NCI-H82 (cell line): Measurements from ENCODE around the gene BAZ1B.
"Not testable (repeated sequence)": the region's sequence is repeated elsewhere in the genome, so short reads cannot be mapped to it uniquely, and the experiment has no call there.

Experiments
- DNase-seq: peaks from one replicate; lab custom pipeline; 2025; lab: John Stamatoyannopoulos, UW

BAZ1B gene

DNA sequence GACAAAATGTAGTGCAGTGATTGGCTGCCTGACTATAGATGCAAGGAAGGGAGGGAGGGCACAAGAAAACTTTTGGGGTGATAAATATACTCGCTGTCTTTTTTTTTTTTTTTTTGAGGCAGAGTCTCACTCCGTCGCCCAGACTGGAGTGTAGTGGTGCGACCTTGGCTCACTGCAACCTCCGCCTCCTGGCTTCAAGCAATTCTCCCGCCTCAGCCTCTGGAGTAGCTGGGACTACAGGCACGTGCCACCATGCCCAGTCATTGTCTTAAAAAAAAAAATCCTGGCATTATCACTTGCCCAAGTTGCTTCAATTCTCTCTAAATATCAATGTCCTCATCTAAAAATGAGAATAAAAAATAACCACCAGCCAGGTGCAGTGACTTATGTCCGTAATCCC lies 96.1 kb downstream of the BAZ1B start:
- no peak for DNase-seq

DNA sequence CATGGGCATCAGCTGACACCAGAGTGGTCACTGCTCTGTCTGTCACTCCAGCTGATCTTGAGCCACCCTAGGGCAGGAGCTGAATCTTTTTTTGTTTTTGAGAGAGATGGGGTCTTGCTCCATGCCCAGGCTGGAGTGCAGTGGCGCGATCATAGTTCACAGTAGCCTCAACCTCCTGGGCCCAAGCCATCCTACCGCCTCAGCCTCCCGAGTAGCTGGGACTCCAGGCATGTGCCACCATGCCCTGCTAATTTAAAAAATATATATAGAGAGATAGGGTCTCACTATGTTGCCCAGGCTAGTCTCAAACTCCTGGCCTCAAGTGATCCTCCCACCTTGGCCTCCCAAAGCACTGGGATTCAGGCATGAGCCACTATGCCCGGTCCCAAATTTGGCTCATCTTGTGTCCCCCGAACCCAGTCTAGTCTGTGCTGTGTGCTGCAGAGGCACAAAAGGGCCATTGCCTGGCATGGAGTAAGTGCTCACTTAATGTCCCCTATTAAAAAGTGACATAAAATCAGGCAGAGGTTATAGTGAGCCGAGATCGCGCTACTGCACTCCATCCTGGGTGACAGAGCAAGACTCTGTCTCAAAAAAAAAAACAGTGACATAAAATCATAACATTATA lies 96.6 kb downstream of the BAZ1B start:
- no peak for DNase-seq

DNA sequence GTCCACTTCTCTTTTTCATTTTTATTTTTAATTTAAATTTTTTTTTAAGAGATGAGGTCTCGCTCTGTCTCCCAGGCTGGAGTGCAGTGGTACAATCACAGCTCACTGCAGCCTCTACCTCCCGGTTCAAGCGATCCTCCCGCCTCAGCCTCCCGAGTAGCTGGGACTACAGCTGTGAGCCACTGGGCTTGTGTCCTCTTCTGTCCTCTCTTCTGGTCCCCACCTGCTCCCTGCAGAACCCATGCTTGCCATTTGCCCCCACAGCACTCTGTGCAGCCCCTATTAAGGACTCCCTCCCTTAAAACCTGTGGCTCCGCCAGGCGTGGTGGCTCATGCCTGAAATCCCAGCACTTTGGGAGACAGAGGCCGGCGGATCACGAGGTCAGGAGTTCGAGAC lies 97.6 kb downstream of the BAZ1B start:
- no peak for DNase-seq

GRCh38 chr7:73423519-73424488 lies 98.3 kb downstream of the BAZ1B start:
- no peak for DNase-seq

- not testable (repeated sequence) for DNase-seq
Measured at GRCh38 chr7:73420610-73421009, 101.5 kb downstream of the BAZ1B start.

DNA sequence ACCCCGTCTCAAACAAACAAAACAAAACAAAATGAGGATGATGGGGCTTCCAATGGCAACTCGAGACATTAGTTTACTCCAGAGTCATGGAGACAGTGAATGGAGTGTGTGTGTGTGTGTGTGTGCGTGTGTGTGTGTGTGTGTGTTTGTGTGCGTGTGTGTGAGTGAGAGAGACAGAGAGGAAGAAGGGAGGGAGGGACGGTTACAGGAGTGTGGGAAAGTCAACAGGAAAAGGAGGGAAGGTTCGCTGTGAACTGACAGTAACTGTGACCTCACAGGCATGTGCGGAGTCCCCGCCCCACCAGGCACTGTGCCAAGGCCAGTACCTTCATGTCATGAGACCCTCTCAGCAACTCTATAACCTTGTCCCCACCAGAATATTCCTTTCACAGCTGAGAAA lies 102.1 kb downstream of the BAZ1B start:
- DNase-seq: peak; percentile 46

- no peak for DNase-seq
Measured at GRCh38 chr7:73418113-73418703, 103.9 kb downstream of the BAZ1B start.

GRCh38 chr7:73410541-73411131 lies 111.5 kb downstream of the BAZ1B start:
- not testable (repeated sequence) for DNase-seq

DNA sequence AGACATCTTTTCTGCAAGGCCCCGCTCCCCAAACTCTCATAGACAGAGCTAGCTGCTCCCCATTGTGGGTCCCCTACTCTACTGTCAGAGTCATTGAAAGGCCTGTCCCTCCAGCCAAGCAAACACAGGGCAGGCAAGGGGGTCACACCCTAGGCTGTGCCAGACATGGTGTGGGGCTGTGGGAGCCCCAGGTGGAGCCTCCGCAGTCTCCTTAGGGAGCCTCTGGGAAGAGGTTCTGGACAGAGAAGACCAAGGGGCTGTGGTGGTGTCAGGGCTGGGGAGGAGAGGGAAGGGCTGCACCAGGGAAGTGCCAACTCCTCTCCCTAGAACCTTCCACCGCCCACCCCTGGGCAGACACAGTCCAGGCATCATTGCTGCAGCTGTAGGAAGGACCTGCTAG lies 117.2 kb downstream of the BAZ1B start:
- not testable (repeated sequence) for DNase-seq

DNA sequence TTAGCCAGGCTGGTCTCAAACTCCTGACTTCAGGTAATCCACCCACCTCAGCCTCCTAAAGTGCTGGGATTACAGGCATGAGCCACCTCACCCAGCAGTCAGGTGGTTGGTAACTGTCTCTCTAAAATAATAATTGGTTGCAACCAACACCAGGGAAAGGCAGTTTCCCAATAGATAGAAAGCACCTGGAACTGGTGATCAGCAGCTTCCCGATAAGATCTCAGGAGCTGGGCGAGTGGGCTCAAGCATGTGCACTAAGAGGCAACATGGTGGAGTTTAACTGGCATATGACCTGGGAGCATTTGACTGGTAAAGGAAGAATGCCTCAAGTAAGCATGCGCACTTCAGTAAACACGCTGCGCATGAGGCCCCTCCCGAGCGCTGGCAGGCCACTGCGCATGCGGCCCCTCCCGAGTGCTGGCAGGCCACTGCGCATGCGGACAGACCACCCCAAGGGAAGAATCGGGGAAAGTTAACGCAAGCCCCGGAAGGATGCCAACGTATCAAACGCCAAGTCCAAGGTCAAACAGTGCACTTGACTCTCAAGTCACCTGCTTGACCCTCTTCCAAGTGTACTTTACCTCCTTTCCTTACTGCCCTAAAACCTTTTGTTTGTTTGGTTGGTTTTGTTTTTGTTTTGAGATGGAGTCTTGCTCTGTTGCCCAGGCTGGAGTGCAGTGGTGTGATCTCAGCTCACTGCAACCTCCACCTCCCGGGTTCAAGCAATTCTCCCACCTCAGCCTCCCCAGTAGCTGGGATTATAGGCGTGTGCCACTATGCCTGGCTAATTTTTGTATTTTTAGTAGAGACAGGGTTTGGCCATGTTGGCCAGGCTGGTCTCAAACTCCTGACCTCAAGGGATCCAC lies 122.7 kb downstream of the BAZ1B start:
- not testable (repeated sequence) for DNase-seq

DNA sequence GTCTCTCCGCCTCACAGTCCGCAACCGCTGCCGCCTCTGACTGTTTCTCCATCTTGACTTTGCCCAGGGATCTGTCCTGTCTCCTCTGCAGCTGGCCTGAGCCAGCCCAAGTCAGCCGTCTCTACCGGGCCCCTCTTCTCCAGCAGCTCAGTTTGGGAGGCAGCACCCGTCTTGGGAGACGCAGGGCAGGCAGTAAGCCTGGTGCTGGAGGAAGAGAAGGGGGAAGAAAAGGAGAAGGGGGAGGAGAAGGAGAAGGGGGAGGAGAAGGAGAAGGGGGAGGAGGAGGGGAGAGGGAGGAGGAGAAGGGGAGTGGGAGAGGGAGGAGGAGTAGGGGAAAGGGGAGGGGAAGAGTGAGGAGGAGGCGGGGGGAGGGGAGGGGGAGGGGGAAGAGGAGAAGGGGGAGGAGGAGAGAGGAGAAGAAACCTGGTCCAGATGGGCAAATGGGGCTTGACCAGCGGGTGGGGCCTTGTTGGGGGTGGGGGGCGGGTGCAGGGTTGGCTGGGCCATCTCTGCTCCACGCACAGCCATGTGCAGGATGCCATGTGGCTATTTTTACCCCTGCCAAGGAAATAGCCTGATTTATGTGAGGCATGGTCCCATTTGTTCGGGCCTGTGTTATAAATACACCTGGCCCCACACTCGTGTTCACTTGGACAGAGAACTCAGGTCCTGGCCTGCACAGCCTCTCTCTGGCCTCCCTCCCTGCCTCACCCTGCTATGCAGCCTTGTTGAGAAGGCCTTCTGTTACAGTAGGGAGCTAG lies 124.4 kb downstream of the BAZ1B start:
- peak; percentile 75 for DNase-seq

DNA sequence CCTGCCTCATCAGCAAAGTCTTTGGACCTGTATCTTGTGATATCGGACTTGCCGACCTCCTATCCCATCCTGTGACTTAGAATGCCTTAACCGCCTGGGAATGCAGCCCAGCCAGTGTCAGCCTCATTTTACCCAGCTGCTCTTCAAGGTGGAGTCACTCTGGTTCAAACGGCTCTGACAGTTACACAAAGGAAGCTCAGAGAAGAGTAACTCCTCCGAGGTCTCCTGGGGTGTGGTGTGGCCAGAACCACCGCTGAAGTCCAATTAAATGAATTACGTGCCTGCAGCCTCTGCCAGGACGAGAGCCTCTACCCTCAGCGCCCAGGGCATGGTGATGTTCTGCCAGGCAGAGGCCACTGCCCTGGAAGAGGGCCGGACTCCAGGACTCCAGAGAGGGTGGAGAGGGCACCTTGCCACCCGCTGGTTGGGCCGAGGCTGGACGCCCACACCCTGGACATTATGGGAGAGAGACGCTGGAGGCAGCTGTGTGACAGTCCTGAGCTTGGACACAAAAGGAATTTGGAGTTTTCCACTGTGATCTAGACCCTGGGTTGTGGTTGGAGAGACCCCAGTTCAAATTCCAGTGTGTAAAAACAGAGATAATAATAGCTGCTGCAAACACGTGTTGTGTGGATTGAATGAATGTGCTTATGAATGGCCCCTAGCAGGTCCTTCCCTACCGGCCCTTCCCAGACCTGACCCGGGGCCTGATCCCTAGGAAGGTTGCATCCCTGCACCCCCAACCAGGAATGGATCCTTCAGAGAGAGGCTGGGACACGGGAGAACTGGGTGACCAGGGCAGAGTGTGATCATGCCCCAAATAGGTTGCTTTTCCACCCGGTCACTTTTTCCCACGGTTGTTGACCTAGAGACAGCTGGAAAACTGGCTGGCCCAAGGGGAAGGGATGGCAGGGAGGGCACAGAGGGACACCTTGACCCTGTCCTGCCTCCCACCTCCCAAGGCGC lies 126.3 kb downstream of the BAZ1B start:
- DNase-seq: no peak

- DNase-seq: no peak
Measured at GRCh38 chr7:73394422-73394821, 127.7 kb downstream of the BAZ1B start.

GRCh38 chr7:73391396-73391795 lies 130.7 kb downstream of the BAZ1B start:
- no peak for DNase-seq
